ENCODE results near the gene VIL1.

VIL1 gene

GRCh38 chr2:218418717-218419458, at the start of gene VIL1:
Gene VIL1, plus strand, starts transcription at chr2:218419123. Its CDS starts 4,656 bp downstream, at chr2:218423779.
- Histone ChIP-seq H3K27me3 (ENCODE audit: control insufficient read depth, insufficient read depth, low read length) (no peaks in the 10 kb centered on the region), H3K27ac (ENCODE audit: low read length) (no peak within 1 kb of the TSS), H3K9ac (ENCODE audit: low read length) (no peak within 1 kb of the TSS), H3K9me3 (ENCODE audit: control insufficient read depth, low read depth, low read length) (no peaks in the 10 kb centered on the region), H3K4me3 (ENCODE audit: low read length) (no peak within 1 kb of the TSS), H3K36me3 (ENCODE audit: control insufficient read depth, low read depth, low read length) (no peaks in the 10 kb centered on the region), H3K4me1 (ENCODE audit: control insufficient read depth, low read depth, low read length) (peaks cover 10% of the 10 kb centered on the region)

GRCh38 chr2:218369330-218369729, 49.6 kb upstream of the VIL1 start:
- Histone ChIP-seq H3K9me3 (ENCODE audit: control insufficient read depth, low read depth, low read length) (no peaks in the 10 kb centered on the region), H3K27me3 (ENCODE audit: control insufficient read depth, insufficient read depth, low read length) (no peaks in the 10 kb centered on the region), H3K4me3 (ENCODE audit: low read length) (no peak overlapping the region), H3K27ac (ENCODE audit: low read length) (no peak overlapping the region), H3K36me3 (ENCODE audit: control insufficient read depth, low read depth, low read length) (no peaks in the 10 kb centered on the region), H3K4me1 (ENCODE audit: control insufficient read depth, low read depth, low read length) (peaks cover 3% of the 10 kb centered on the region), H3K9ac (ENCODE audit: low read length) (no peak overlapping the region)

GRCh38 chr2:218370410-218371063, 48.4 kb upstream of the VIL1 start:
- Histone ChIP-seq H3K9me3 (ENCODE audit: control insufficient read depth, low read depth, low read length) (no peaks in the 10 kb centered on the region), H3K36me3 (ENCODE audit: control insufficient read depth, low read depth, low read length) (no peaks in the 10 kb centered on the region), H3K4me1 (ENCODE audit: control insufficient read depth, low read depth, low read length) (peaks cover 3% of the 10 kb centered on the region), H3K9ac (ENCODE audit: low read length) (no peak overlapping the region), H3K27me3 (ENCODE audit: control insufficient read depth, insufficient read depth, low read length) (no peaks in the 10 kb centered on the region), H3K27ac (ENCODE audit: low read length) (no peak overlapping the region), H3K4me3 (ENCODE audit: low read length) (no peak overlapping the region)

- Histone ChIP-seq H3K27ac (ENCODE audit: low read length) (no peak overlapping the region), H3K36me3 (ENCODE audit: control insufficient read depth, low read depth, low read length) (no peaks in the 10 kb centered on the region), H3K4me1 (ENCODE audit: control insufficient read depth, low read depth, low read length) (peaks cover 3% of the 10 kb centered on the region), H3K4me3 (ENCODE audit: low read length) (no peak overlapping the region), H3K9ac (ENCODE audit: low read length) (no peak overlapping the region), H3K27me3 (ENCODE audit: control insufficient read depth, insufficient read depth, low read length) (no peaks in the 10 kb centered on the region), H3K9me3 (ENCODE audit: control insufficient read depth, low read depth, low read length) (no peaks in the 10 kb centered on the region)
Observed at GRCh38 chr2:218371983-218372350, 47.0 kb upstream of the VIL1 start.

GRCh38 chr2:218374795-218375194, 44.1 kb upstream of the VIL1 start:
- H3K4me1 ChIP-seq (ENCODE audit: control insufficient read depth, low read depth, low read length), result no peaks in the 10 kb centered on the region
- no peak overlapping the region for H3K27ac ChIP-seq (ENCODE audit: low read length)

GRCh38 chr2:218375212-218375611, 43.7 kb upstream of the VIL1 start:
- Histone ChIP-seq H3K9me3 (ENCODE audit: control insufficient read depth, low read depth, low read length) (no peaks in the 10 kb centered on the region), H3K4me1 (ENCODE audit: control insufficient read depth, low read depth, low read length) (no peaks in the 10 kb centered on the region), H3K27me3 (ENCODE audit: control insufficient read depth, insufficient read depth, low read length) (no peaks in the 10 kb centered on the region), H3K4me3 (ENCODE audit: low read length) (no peak overlapping the region), H3K9ac (ENCODE audit: low read length) (no peak overlapping the region), H3K36me3 (ENCODE audit: control insufficient read depth, low read depth, low read length) (no peaks in the 10 kb centered on the region), H3K27ac (ENCODE audit: low read length) (no peak overlapping the region)

More at GRCh38 chr2:218374795-218375194, 44.1 kb upstream of the VIL1 start:
- no peaks in the 10 kb centered on the region for H3K27me3 ChIP-seq (ENCODE audit: control insufficient read depth, insufficient read depth, low read length)
- H3K36me3 ChIP-seq (ENCODE audit: control insufficient read depth, low read depth, low read length), result no peaks in the 10 kb centered on the region
- H3K4me3 ChIP-seq (ENCODE audit: low read length), result no peak overlapping the region
- no peak overlapping the region for H3K9ac ChIP-seq (ENCODE audit: low read length)
- no peaks in the 10 kb centered on the region for H3K9me3 ChIP-seq (ENCODE audit: control insufficient read depth, low read depth, low read length)

GRCh38 chr2:218378053-218378452, 40.9 kb upstream of the VIL1 start:
- no peaks in the 10 kb centered on the region for H3K36me3 ChIP-seq (ENCODE audit: control insufficient read depth, low read depth, low read length)
- H3K27me3 ChIP-seq (ENCODE audit: control insufficient read depth, insufficient read depth, low read length), result no peaks in the 10 kb centered on the region
- no peak overlapping the region for H3K4me3 ChIP-seq (ENCODE audit: low read length)
- no peaks in the 10 kb centered on the region for H3K4me1 ChIP-seq (ENCODE audit: control insufficient read depth, low read depth, low read length)
- no peak overlapping the region for H3K27ac ChIP-seq (ENCODE audit: low read length)
- H3K9ac ChIP-seq (ENCODE audit: low read length), result no peak overlapping the region
- H3K9me3 ChIP-seq (ENCODE audit: control insufficient read depth, low read depth, low read length), result no peaks in the 10 kb centered on the region

- no peak within 1 kb of the TSS for H3K9ac ChIP-seq (ENCODE audit: low read length)
- no peaks in the 10 kb centered on the region for H3K9me3 ChIP-seq (ENCODE audit: control insufficient read depth, low read depth, low read length)
- H3K27me3 ChIP-seq (ENCODE audit: control insufficient read depth, insufficient read depth, low read length), result peaks cover 6% of the 10 kb centered on the region
- H3K27ac ChIP-seq (ENCODE audit: low read length), result no peak within 1 kb of the TSS
- H3K36me3 ChIP-seq (ENCODE audit: control insufficient read depth, low read depth, low read length), result no peaks in the 10 kb centered on the region
- H3K4me1 ChIP-seq (ENCODE audit: control insufficient read depth, low read depth, low read length), result no peaks in the 10 kb centered on the region
- no peak within 1 kb of the TSS for H3K4me3 ChIP-seq (ENCODE audit: low read length)
Observed at GRCh38 chr2:218381916-218382366, 37.0 kb upstream of the VIL1 start, which contains the start of gene SLC11A1. Gene SLC11A1, plus strand, starts transcription at chr2:218382273. Its CDS starts 96 bp downstream, at chr2:218382369.

- peaks cover 11% of the 10 kb centered on the region for H3K27me3 ChIP-seq (ENCODE audit: control insufficient read depth, insufficient read depth, low read length)
- H3K27ac ChIP-seq (ENCODE audit: low read length), result no peak overlapping the region
- H3K9me3 ChIP-seq (ENCODE audit: control insufficient read depth, low read depth, low read length), result no peaks in the 10 kb centered on the region
- no peak overlapping the region for H3K4me3 ChIP-seq (ENCODE audit: low read length)
- no peaks in the 10 kb centered on the region for H3K36me3 ChIP-seq (ENCODE audit: control insufficient read depth, low read depth, low read length)
- H3K4me1 ChIP-seq (ENCODE audit: control insufficient read depth, low read depth, low read length), result no peaks in the 10 kb centered on the region
- H3K9ac ChIP-seq (ENCODE audit: low read length), result no peak overlapping the region
Observed at GRCh38 chr2:218382785-218383184, 36.1 kb upstream of the VIL1 start.

GRCh38 chr2:218383892-218384519, 34.9 kb upstream of the VIL1 start:
- H3K9ac ChIP-seq (ENCODE audit: low read length), result no peak overlapping the region

GRCh38 chr2:218384975-218385374, 33.9 kb upstream of the VIL1 start:
- no peaks in the 10 kb centered on the region for H3K9me3 ChIP-seq (ENCODE audit: control insufficient read depth, low read depth, low read length)
- no peak overlapping the region for H3K9ac ChIP-seq (ENCODE audit: low read length)
- no peaks in the 10 kb centered on the region for H3K4me1 ChIP-seq (ENCODE audit: control insufficient read depth, low read depth, low read length)

More at GRCh38 chr2:218383892-218384519, 34.9 kb upstream of the VIL1 start:
- H3K27me3 ChIP-seq (ENCODE audit: control insufficient read depth, insufficient read depth, low read length), result peaks cover 11% of the 10 kb centered on the region
- H3K27ac ChIP-seq (ENCODE audit: low read length), result no peak overlapping the region
- no peak overlapping the region for H3K4me3 ChIP-seq (ENCODE audit: low read length)
- no peaks in the 10 kb centered on the region for H3K9me3 ChIP-seq (ENCODE audit: control insufficient read depth, low read depth, low read length)
- no peaks in the 10 kb centered on the region for H3K4me1 ChIP-seq (ENCODE audit: control insufficient read depth, low read depth, low read length)
- no peaks in the 10 kb centered on the region for H3K36me3 ChIP-seq (ENCODE audit: control insufficient read depth, low read depth, low read length)

More at GRCh38 chr2:218384975-218385374, 33.9 kb upstream of the VIL1 start:
- Histone ChIP-seq H3K36me3 (ENCODE audit: control insufficient read depth, low read depth, low read length) (no peaks in the 10 kb centered on the region), H3K4me3 (ENCODE audit: low read length) (no peak overlapping the region), H3K27ac (ENCODE audit: low read length) (no peak overlapping the region), H3K27me3 (ENCODE audit: control insufficient read depth, insufficient read depth, low read length) (peaks cover 11% of the 10 kb centered on the region)
